ENCODE measurements around the gene SCUBE2.

SCUBE2 gene

DNA sequence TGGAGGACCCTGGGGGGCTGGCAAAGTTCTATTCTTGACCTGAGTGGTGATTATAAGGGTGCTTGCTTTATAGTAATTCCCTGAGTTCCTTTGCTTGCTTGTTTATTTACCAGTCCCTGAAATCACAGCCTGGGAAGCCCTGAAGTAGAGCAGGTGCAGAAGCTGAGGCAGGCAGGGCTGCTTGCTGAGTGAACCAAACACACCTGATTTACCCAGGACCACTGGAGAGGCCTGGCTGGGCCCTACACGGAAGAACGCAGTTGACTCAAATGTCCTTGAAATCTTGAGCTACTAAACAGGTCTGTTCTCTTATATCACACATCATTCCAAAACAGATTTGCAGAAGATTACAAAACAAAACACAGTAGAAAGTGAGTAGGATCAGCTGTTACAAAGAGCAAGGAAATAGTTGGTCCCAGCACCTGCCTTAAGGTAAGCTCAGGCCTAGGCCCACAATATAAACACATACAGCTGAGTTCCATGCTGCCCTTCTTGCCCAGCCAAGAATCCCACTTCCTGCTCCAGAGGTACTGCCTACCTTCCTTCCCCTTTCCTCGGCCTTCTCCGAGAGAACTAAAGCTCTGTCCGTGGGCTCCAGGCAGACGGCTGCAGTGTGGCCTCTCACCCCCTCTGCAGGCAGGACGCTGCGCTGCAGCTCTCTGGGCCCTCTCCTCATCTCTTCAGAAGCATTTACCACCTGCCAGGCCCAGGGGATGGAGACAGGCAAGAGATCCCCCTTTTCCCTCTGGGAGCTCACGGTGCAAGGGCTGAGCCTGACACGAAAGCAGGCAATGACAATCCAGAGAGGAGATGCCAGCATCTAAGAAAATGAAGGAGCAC lies 46.1 kb upstream of the SCUBE2 start:
- CTCF ChIA-PET: interaction anchor here (0.5 to 9.5 kb wide), 67 partner anchors 8 to 916 kb away, joined by 3 to 224 read pairs (median 5); partner anchors contain the start of genes AKIP1 and TMEM9B
- DNase-seq (ENCODE audit: extremely low spot score): peak; percentile 78
- TF ChIP-seq CTCF (IDR thresholded peaks at IDR 0.05; ENCODE audit: control extremely low read depth, extremely low read depth, low read depth, missing control alignments): peak; percentile 96
- POLR2A ChIA-PET: no interaction called here

DNA sequence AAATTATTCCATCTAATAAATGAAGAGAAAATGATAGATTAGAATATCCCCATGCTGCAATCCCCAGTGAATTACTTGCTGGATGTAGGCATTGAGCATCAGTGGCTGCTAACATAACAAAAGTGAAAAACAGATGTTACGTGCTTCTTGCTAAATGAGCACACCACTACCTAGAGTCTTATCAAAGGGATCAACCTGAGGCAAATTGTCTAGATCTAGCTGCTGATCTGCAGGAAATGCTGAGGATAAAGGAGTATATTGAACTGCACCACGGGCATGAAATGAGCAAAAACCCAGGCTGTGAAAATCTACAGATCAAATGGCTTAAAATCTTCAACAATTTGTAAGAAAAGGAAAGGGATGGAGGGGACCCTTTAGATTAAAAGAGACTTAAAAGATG lies 45.3 kb upstream of the SCUBE2 start:
- POLR2A ChIA-PET: no interaction called here
- CTCF ChIA-PET: interaction anchor here (0.8 to 9.5 kb wide), 16 partner anchors 12 to 354 kb away, joined by 3 to 224 read pairs (median 9); no protein-coding TSS in a partner anchor
- no peak for TF ChIP-seq CTCF (IDR thresholded peaks at IDR 0.05; ENCODE audit: control extremely low read depth, extremely low read depth, low read depth, missing control alignments)
- DNase-seq (ENCODE audit: extremely low spot score): no peak

- POLR2A ChIA-PET: no interaction called here
These were observed 42.6 kb upstream of the SCUBE2 start for GRCh38 chr11:9133956-9134355.

GRCh38 chr11:9132203-9132878 lies 40.9 kb upstream of the SCUBE2 start:
- ChIA-PET POLR2A (no interaction called here), CTCF (interaction anchor here (0.8 to 3.0 kb wide), 6 partner anchors 9 to 375 kb away, joined by 3 to 32 read pairs (median 4); no protein-coding TSS in a partner anchor)
- no peak for TF ChIP-seq CTCF (IDR thresholded peaks at IDR 0.05; ENCODE audit: control extremely low read depth, extremely low read depth, low read depth, missing control alignments)

More at GRCh38 chr11:9133956-9134355, 42.6 kb upstream of the SCUBE2 start:
- no peak for DNase-seq (ENCODE audit: extremely low spot score)
- TF ChIP-seq CTCF (IDR thresholded peaks at IDR 0.05; ENCODE audit: control extremely low read depth, extremely low read depth, low read depth, missing control alignments): no peak
- CTCF ChIA-PET: interaction anchor here (1.1 to 3.0 kb wide), 5 partner anchors 9 to 118 kb away, joined by 3 to 32 read pairs (median 4); no protein-coding TSS in a partner anchor

DNA sequence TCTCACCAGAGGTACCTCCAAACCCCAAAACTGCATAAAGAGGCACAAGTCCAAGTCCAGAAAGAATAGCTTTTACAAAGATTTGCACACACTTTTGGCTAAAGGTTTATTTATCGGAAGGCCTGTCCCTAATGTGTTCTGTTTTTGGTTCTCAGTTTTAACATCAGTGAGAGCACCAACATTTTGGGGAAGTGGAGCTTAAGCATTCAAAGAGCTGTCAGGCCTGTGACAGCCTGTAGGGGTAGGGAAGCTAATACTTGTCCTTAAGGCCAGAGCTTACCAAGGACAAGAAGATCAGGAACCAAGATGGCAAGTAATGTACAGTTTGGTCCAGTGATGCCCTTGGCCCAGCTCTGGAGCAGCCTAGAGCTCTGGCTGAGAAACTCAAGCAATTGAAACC lies 38.9 kb upstream of the SCUBE2 start:
- CTCF ChIA-PET: interaction anchor here (0.5 to 4.4 kb wide), 13 partner anchors 8 to 376 kb away, joined by 3 to 39 read pairs (median 4); no protein-coding TSS in a partner anchor
- DNase-seq (ENCODE audit: extremely low spot score): no peak
- no peak for TF ChIP-seq CTCF (IDR thresholded peaks at IDR 0.05; ENCODE audit: control extremely low read depth, extremely low read depth, low read depth, missing control alignments)
- POLR2A ChIA-PET: no interaction called here

More at GRCh38 chr11:9132203-9132878, 40.9 kb upstream of the SCUBE2 start:
- peak; percentile 26 for DNase-seq (ENCODE audit: extremely low spot score)

- POLR2A ChIA-PET: no interaction called here
- CTCF ChIA-PET: interaction anchor here (3.0 kb wide), 1 partner anchor 11 kb away, joined by 14 read pairs; no protein-coding TSS in a partner anchor
- no peak for DNase-seq (ENCODE audit: extremely low spot score)
- no peak for TF ChIP-seq CTCF (IDR thresholded peaks at IDR 0.05; ENCODE audit: control extremely low read depth, extremely low read depth, low read depth, missing control alignments)
These were observed 35.2 kb upstream of the SCUBE2 start for GRCh38 chr11:9126636-9127035.
